OCI-LY3 (cell line): ENCODE results near the gene ARSG.
"Not testable (repeated sequence)": the region's sequence is repeated elsewhere in the genome, so short reads cannot be mapped to it uniquely, and the experiment has no call there.

Source experiments
- H2AFZ ChIP-seq: fragments of 200-600, 300-600 bp; shearing (Covaris generic); 2 replicates; pipeline ENCODE4 v1.6.0; 2014; ENCODE audit warnings: antibody characterized with exemption, low read depth, low read length
- H3K27ac ChIP-seq: fragments of 200-600, 300-600 bp; sonication (generic); 2 replicates; pipeline ENCODE4 v1.5.1; 2014; ENCODE audit warnings: mild to moderate bottlenecking, low read length, moderate library complexity, mixed read lengths
- H3K27me3 ChIP-seq: fragments of 200-600, 300-600 bp; sonication (generic); 2 replicates; pipeline ENCODE4 v1.6.1; 2014; ENCODE audit warnings: low read depth, low read length, mixed read lengths
- H3K36me3 ChIP-seq: fragments of 200-600, 300-600 bp; sonication (generic); replicated peaks from 2 replicates; pipeline ENCODE3; 2014; ENCODE audit warnings: low read depth, low read length, mixed read lengths
- H3K4me1 ChIP-seq: fragments of 300-600, 200-600 bp; sonication (generic); 2 replicates; pipeline ENCODE4 v1.6.1; 2014; ENCODE audit warnings: low read length, mixed read lengths
- H3K4me2 ChIP-seq: fragments of 200-600, 300-600 bp; sonication (generic); 2 replicates; pipeline ENCODE4 v1.6.1; 2014; ENCODE audit warnings: low read length, mixed read lengths
- H3K4me3 ChIP-seq: fragments of 300-600, 200-600 bp; sonication (generic); 2 replicates; pipeline ENCODE4 v1.5.1; 2014; ENCODE audit warnings: antibody characterized with exemption, mild to moderate bottlenecking, low read length, moderate library complexity
- H3K79me2 ChIP-seq: fragments of 300-600, 200-600 bp; shearing (Covaris generic); 2 replicates; pipeline ENCODE4 v1.6.1; 2014; ENCODE audit warnings: mild to moderate bottlenecking, low read length, mixed read lengths
- H3K9ac ChIP-seq: fragments of 300-600, 200-600 bp; shearing (Covaris generic); 2 replicates; pipeline ENCODE4 v1.6.0; 2014; ENCODE audit warnings: mild to moderate bottlenecking, low read length, moderate library complexity
- H3K9me3 ChIP-seq: fragments of 200-600, 300-600 bp; shearing (Covaris generic); 2 replicates; pipeline ENCODE4 v1.6.1; 2014; ENCODE audit warnings: low read length, mixed read lengths; ENCODE audit not compliant: insufficient read depth
- H4K20me1 ChIP-seq: fragments of 200-600, 300-600 bp; sonication (generic); 2 replicates; pipeline ENCODE4 v1.6.1; 2016; ENCODE audit warnings: low read length, mixed read lengths; ENCODE audit not compliant: insufficient read depth
- EZH2phosphoT487 ChIP-seq: fragments of 200-600 bp; shearing (Covaris generic); IDR thresholded peaks from 2 replicates; pipeline ENCODE4 v1.6.1; 2018; ENCODE audit warnings: antibody characterized with exemption, mixed run types, low read depth
- TF ChIP-seq, protein P1 (sequence below): fragments of 200-600, 300-600 bp; sonication (generic); IDR thresholded peaks from 2 replicates; pipeline ENCODE4 v1.5.1; 2014; ENCODE audit warnings: antibody characterized with exemption, low read length, low read depth

The ARSG gene

DNA sequence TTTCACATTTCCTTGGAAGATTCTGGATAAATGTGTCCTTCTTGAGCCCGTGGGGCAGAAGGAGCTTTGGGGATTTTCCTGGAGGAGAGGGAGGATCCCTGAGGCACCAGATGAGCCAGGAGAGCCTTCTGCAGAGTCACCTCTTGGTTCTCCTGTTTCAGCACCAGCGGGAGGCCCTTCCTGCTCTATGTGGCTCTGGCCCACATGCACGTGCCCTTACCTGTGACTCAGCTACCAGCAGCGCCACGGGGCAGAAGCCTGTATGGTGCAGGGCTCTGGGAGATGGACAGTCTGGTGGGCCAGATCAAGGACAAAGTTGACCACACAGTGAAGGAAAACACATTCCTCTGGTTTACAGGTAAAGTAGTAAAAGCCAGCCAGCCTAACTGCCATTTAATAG lies 77.1 kb downstream of the ARSG start:
- Histone ChIP-seq H3K9ac (no peak overlapping the region), H3K4me1 (no peaks in the 10 kb centered on the region), H2AFZ (no peak overlapping the region), H3K79me2 (no peaks in the 10 kb centered on the region), H3K27ac (no peak overlapping the region), H3K4me3 (no peak overlapping the region), H3K27me3 (no peaks in the 10 kb centered on the region), H3K4me2 (no peak overlapping the region), H4K20me1 (no peaks in the 10 kb centered on the region), H3K36me3 (no peaks in the 10 kb centered on the region), H3K9me3 (no peaks in the 10 kb centered on the region)
- TF ChIP-seq, protein P1, sequence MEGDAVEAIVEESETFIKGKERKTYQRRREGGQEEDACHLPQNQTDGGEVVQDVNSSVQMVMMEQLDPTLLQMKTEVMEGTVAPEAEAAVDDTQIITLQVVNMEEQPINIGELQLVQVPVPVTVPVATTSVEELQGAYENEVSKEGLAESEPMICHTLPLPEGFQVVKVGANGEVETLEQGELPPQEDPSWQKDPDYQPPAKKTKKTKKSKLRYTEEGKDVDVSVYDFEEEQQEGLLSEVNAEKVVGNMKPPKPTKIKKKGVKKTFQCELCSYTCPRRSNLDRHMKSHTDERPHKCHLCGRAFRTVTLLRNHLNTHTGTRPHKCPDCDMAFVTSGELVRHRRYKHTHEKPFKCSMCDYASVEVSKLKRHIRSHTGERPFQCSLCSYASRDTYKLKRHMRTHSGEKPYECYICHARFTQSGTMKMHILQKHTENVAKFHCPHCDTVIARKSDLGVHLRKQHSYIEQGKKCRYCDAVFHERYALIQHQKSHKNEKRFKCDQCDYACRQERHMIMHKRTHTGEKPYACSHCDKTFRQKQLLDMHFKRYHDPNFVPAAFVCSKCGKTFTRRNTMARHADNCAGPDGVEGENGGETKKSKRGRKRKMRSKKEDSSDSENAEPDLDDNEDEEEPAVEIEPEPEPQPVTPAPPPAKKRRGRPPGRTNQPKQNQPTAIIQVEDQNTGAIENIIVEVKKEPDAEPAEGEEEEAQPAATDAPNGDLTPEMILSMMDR = no peak
- TF ChIP-seq EZH2phosphoT487 = no peak

DNA sequence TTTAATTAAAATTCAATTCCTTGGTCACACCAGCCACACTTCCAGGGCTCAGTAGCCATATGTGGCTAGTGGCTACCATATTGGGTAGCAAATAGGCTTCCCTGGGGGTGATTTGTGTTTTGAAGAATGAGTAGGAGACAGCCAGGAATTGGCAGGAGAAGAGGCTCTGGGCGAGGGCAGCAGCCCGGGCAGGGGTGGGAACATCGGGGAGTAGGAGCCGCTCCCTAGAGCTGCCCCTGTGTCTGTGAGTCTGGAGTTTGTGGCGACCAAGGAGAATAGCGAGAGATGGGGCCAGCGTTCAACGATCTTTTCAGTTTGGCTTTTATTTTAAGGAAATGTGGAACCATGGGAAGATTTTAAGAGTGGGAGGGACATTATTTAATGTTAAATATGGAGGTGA lies 84.3 kb downstream of the ARSG start:
- no peak overlapping the region for H3K9ac ChIP-seq
- no peaks in the 10 kb centered on the region for H3K36me3 ChIP-seq
- TF ChIP-seq, protein P1 = no peak
- TF ChIP-seq EZH2phosphoT487 = no peak
- H3K9me3 ChIP-seq = no peaks in the 10 kb centered on the region
- H3K27ac ChIP-seq = no peak overlapping the region
- H3K27me3 ChIP-seq = no peaks in the 10 kb centered on the region
- no peak overlapping the region for H3K4me3 ChIP-seq
- H4K20me1 ChIP-seq = no peaks in the 10 kb centered on the region
- no peaks in the 10 kb centered on the region for H3K79me2 ChIP-seq
- no peak overlapping the region for H3K4me2 ChIP-seq
- no peaks in the 10 kb centered on the region for H3K4me1 ChIP-seq
- no peak overlapping the region for H2AFZ ChIP-seq

DNA sequence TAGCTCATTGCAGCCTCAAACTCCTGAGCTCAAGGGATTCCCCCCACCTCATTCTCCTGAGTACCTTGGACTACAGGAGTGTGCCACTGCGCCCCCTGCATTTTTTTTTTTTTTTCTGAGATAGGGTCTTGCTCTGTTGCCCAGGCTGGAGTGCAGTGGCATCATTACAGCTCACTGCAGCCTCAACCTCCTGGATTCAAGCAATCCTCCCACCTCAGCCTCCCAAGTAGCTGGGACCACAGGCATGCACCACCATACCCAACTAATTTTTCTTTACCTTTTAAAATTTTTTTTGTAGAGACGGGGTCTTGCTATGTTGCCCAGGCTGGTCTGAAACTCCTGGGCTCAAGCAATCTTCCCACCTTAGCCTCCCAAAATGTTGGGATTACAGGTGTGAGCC lies 84.9 kb downstream of the ARSG start:
- H3K79me2 ChIP-seq, H3K9me3 ChIP-seq, H2AFZ ChIP-seq, H3K27me3 ChIP-seq, H3K4me2 ChIP-seq, H3K9ac ChIP-seq, H3K4me1 ChIP-seq, H3K4me3 ChIP-seq, H3K36me3 ChIP-seq, H4K20me1 ChIP-seq, H3K27ac ChIP-seq: not testable (repeated sequence)

DNA sequence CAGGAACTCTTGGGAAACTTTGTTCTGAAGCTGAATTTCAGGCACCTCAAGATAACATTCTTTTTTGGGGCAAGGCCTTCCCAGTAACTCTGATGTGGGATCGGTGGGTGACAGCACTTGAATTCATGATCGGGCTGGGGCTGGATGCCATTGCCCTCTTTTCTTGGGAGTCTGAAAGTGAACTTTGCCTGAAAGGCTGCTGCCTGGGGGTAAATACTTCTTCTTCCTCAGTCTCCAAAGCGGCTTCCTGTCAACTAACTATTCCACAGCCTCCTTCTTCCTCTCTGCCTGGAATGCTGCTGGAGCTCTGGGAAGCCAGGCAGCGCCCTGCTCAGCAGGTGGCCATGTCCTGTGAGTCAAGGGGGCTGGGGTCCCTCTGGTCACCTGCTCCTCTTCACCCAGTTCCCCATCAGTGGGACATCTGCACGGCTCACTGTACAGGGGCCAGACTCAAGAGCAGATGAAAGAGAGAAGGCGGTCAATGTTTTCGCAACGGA lies 86.5 kb downstream of the ARSG start:
- no peaks in the 10 kb centered on the region for H4K20me1 ChIP-seq
- no peak for TF ChIP-seq EZH2phosphoT487
- TF ChIP-seq, protein P1 = no peak
- no peak overlapping the region for H3K9ac ChIP-seq
- H2AFZ ChIP-seq = no peak overlapping the region
- no peak overlapping the region for H3K4me2 ChIP-seq
- no peaks in the 10 kb centered on the region for H3K79me2 ChIP-seq
- H3K9me3 ChIP-seq = no peaks in the 10 kb centered on the region
- no peaks in the 10 kb centered on the region for H3K27me3 ChIP-seq
- H3K27ac ChIP-seq = no peak overlapping the region
- no peak overlapping the region for H3K4me3 ChIP-seq
- no peaks in the 10 kb centered on the region for H3K36me3 ChIP-seq
- H3K4me1 ChIP-seq = no peaks in the 10 kb centered on the region
